ENCODE results near the gene ADARB1.

Gene ADARB1

GRCh38 chr21:45253180-45253579 is 178.8 kb downstream of the ADARB1 start:
- no peak for TF ChIP-seq CTCF (conservative IDR thresholded peaks at IDR 0.05; ENCODE audit: low read depth, low read length)
- H3K4me3 ChIP-seq (ENCODE audit: low read length) = no peak overlapping the region
- no peak for DNase-seq (ENCODE audit: low read depth)

GRCh38 chr21:45253633-45254459 is 179.5 kb downstream of the ADARB1 start:
- no peak for DNase-seq (ENCODE audit: low read depth)
- no peak for TF ChIP-seq CTCF (conservative IDR thresholded peaks at IDR 0.05; ENCODE audit: low read depth, low read length)
- H3K4me3 ChIP-seq (ENCODE audit: low read length) = no peak overlapping the region

- DNase-seq (ENCODE audit: low read depth) = no peak
- H3K4me3 ChIP-seq (ENCODE audit: low read length) = no peak overlapping the region
- no peak for TF ChIP-seq CTCF (conservative IDR thresholded peaks at IDR 0.05; ENCODE audit: low read depth, low read length)
Observed at GRCh38 chr21:45254460-45254930, 180.1 kb downstream of the ADARB1 start.

GRCh38 chr21:45255381-45256020 is 181.1 kb downstream of the ADARB1 start:
- TF ChIP-seq CTCF (conservative IDR thresholded peaks at IDR 0.05; ENCODE audit: low read depth, low read length) = no peak
- no peak overlapping the region for H3K4me3 ChIP-seq (ENCODE audit: low read length)
- DNase-seq (ENCODE audit: low read depth) = no peak

- no peak overlapping the region for H3K4me3 ChIP-seq (ENCODE audit: low read length)
- DNase-seq (ENCODE audit: low read depth) = no peak
- no peak for TF ChIP-seq CTCF (conservative IDR thresholded peaks at IDR 0.05; ENCODE audit: low read depth, low read length)
Observed at GRCh38 chr21:45256021-45256911, 181.9 kb downstream of the ADARB1 start.

GRCh38 chr21:45256912-45257672 is 182.7 kb downstream of the ADARB1 start:
- no peak overlapping the region for H3K4me3 ChIP-seq (ENCODE audit: low read length)
- no peak for TF ChIP-seq CTCF (conservative IDR thresholded peaks at IDR 0.05; ENCODE audit: low read depth, low read length)
- no peak for DNase-seq (ENCODE audit: low read depth)
